Effector CD8-positive, alpha-beta T cell (primary cell): Measurements from ENCODE around the gene SPX.

Experiments used
- DNase-seq: peaks from one replicate; lab custom pipeline; 2025; lab: John Stamatoyannopoulos, UW

The SPX gene

DNA sequence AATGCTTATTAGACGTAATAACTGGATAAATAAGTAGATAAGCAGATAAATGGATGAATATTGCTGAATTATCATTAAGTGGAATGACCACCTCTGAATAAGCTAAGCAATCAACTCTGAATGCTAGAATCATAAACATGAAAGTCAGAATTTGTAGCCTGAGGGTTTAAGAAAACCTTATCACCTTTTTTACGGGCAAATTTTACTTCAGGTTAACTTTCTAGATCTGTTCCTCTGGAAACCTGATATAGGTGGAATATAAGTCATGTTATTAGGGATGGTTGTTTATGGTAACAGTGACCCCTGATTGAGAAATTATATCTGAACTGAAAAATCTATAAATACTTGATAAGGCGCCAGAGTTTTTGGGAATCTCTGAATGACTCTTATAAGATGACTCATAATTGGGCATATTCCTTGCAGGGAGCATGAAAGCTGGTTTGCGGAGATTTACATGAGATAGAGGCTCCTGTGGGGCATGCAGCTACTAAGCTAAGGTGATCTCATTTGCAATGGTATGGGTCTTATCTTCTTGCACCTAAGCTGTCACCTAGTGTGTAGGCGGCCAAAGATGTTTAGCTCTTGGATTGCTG is 12.1 kb downstream of the SPX start:
- DNase-seq, result no peak

DNA sequence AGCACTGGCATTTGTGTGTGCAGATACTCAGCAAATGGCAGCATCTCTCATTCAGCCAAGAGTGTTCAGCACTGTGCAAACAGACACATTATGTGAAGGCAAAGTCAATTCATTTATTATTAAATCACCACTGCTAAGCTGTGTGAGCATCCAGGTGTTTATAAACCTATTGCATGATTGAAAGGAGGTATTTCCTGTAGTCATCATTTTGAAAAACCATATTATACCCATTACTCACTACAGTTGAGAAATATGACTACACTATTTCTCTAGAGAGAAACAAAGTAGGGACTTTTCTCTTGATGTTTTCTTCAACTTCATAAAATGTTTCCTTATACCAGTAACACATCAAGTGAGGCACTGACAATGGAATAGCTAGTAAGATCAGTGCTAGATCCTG is 13.7 kb downstream of the SPX start:
- no peak for DNase-seq

DNA sequence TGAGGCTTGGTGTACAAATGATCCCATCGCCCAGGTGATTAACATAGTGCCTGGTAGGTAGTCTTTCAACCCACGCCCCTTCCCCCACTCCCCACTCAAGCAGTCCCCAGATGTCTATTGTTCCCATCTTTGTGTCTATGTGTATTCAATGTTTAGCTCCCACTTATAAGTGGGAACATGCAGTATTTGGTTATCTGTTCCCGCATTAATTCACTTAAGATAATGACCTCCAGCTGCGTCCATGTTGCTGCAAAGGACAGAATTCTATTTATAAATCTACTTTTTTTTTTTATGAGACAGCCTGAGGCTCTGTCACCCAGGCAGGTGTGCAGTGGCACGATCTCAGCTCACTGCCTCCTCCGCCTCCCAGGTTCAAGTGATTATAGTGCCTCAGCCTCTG is 15.7 kb downstream of the SPX start:
- DNase-seq, result no peak

DNA sequence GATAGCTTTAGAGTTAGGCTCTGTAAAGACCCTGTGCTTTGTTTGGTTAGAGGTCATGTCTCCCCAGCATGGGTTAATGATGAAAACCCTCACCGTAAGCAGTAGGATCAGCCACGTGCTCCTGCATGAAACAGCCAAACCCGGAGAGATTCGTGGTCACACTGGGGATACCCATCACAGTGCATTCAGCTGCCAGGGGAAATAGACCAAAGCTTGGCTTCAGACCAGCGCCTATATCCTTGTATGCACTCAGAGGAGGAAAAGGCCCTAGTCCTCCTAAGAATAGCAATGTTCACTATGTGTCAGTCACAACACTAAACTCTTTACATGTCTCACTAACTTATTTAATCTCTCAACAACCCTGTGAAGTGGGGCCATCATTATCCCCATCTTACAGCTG is 16.3 kb downstream of the SPX start:
- no peak for DNase-seq

DNA sequence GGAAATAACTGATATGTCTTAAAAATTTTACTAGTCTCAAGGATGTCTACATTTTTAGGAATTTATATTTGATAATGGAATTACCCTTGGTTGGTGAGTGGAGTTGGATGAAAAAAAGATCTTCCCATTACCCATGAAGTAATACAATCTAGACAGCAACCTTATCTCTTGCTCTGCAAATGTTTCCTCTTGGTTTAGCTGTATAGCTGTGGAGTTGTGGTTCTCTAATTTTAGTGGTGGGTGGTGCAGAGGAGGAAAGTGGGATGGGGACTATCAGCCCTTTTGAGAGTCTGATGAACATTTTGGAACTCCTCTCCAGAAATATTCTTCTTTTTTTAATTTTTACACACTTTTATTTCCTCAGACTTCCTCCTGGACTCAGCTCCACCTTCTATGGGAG is 17.1 kb downstream of the SPX start:
- no peak for DNase-seq

DNA sequence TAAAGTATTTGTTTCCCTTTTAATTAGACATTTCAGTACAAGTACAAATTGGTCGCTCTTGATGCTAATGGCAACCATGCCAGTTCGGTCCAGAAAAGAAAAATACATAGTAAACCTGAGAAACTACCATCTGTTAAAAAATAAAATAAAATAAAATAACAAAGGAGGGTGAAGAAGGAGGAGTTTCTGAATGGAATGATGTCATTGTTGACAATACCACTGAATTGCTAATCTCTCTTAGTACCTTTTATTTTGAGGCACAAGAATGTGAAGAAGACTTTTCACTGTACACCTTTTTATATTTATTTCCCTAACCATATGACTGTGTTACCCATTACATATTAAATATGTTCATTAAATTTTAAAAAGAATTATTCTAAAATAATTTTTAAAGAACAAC is 19.5 kb downstream of the SPX start:
- DNase-seq, result no peak

DNA sequence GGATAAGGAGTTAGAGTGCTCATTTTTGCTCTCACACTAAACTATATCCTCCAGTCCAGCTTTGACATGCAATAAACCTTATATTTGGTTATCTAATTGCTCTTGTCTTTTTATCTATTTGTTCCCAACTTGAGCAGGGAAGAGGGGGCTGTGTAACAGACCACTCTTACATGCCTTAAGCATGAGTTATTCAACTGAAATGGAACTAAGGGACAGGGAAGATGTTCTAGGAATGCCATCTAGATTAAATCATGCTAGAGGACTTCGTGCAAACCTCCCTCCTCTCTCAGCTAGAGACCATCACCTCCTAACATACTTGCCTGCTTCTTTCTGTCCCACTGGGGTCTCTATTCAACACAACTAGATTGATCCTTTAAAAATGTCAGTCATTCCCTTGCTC is 20.6 kb downstream of the SPX start:
- no peak for DNase-seq

DNA sequence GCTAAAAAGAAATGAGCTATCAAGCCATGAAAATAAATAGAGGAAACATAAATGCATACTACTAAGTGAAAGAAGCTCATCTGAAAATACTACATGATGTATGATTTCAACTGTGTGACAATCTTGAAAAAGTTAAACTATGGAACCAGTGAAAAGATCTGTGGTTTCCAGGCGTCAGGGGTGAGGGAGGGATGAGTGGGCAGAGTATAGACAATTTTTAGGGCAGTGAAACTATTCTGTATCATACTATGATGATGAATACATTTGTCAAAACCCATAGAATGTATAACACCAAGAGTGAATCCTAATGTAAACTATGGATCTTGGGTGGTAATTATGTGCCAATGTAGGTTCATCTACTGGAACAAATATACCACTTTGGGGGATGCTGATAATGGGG is 21.3 kb downstream of the SPX start:
- no peak for DNase-seq

DNA sequence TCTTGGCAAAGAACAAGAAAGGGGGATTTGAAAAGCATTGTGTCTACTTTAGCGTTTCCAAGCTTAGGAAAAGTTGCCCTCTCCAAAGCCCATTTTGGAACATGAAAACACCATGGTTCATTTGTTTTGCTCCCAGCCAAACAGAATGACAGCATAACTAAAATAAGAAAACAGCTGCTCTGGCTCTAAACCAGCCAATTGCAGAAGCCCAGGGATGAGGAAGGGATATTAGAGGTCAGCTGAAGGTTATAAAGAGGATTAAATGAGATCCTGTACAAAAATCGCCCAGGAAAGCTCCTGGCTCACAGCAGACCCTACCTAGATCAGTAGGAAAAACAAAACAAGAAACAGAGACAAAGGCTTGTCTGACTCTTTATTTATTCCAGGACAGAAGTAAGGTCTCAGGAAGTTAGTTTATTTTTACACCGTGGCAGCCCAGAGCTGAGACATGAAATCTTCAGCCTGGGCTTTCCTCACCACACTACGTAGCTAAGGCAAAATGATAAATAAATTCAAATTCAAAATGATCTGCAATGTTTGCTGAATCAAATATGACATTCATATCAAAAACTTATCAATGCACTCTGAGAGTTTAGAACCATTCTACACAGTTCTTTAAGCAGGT is 25.9 kb downstream of the SPX start:
- no peak for DNase-seq

DNA sequence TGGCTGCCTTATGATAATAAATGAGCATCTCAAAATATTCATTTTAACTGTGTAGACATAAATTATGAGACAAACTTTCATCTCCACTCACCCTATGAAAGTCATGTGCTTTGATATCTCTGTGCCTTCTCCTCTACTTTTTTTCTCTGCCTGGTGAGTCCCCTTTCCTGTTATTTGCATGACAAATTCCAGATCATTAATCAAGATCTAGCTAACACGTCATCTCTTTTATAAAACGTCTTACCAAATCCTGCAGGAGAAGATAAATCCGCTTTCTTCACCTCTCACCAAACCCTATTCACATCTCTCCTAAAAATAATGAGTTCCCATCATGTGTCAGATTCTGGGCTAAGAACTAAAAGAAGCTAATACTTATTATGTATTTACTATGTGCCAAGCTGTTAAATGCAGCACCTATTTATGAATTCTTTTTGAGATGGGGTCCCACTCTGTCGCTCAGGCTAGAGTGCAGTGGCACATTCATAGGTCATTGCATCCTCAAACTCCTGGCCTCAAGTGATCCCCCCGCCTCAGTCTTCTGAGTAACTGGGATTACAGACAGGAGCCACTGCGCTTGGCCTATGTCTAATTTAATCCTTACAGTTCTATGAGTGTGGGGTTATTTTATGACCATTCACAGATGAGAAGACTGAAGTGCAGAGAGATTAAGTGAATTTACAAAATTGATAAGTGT is 26.7 kb downstream of the SPX start:
- DNase-seq, result no peak

DNA sequence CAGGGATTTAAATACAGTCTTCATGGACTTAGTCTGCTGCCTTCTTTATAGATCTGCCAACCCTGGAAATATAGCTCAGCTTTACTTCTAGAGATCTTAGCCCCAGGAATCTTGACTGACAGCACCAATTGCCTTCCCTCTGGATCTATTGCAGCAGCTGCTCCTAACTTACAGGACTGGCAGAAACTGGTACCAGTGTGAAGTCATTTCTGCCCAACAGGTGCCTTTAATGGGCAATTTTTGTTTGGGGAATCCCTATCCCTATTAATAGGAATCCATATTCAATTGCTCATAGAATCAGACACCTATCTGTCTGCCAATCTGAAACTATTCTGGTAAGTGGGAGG is 27.2 kb downstream of the SPX start:
- no peak for DNase-seq

DNA sequence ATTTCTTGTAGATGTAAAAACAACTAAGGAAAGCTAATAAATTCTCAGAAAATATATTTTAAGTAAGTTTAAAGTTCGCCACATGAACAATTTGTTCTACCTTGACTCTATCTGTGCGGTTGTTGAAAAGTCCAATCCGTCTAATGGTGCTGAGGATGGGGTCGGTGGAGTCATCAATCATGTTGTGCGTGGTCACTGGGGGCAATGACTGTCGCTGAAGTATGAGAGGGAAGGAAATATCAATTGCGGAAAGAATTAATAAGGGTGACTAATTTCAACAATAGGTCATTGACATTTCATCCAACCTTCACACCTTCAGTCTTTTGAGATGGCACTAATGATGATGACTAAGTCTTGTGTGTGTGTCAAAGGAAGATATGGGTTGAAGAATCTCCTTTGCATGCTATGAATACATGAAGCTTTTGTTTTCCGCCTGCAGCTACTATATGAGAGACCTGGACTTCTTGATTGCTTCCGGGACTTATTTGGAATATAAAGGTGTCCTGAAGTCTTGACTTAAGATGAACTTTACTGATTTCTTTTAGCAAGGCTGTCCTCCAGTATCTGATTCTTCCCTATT is 32.1 kb downstream of the SPX start:
- DNase-seq, result no peak

DNA sequence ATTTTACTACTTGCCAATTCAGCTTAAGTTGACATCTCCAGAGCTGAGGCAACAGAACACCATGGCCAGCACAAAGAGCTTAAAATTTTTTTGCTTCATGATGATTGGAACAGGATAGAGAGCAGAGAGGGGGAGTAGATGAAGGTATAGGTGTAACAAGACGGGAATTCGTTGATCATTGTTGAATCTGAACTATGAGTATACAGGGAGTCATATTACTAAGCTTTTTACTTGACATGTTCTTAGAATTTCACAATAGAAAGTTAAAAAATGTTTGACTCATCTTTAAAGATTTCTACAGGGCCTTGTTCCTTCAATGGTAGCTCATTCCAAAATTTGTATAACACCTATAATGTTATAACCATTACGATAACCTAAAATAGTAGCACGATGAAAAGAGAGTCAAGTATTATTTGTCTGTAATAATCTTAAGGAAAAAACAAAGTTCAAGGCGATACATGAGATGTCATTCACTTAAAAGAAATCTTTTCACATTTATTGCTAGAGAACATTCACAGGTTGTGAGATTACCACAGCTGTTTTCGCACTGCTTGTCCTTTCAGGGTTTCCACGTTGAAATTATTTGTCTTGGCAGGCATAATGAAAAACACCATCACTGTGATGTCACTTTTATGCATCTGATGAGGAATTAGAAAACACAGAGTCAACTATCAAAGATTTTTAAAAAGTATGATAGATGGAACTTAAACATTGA is 33.9 kb downstream of the SPX start:
- DNase-seq, result no peak

DNA sequence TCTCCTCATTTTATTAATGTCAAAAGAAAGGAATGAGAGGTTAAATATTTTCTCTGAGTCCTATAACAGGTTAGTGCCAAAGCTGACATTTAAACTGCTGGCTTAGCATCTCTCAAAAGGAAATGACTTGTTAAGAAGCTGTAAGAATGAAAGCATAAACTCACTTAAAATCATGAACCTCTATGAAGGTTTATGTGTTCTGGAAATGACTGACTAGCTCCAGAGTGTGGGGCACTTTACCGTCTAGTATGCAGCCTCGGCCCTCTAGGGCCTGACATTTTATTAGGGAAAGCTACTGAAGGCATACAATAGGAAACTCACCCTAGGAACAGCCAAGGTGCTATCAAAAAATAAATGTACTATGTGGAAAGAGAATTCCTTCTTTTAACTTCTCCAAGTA is 35.1 kb downstream of the SPX start:
- DNase-seq, result no peak

DNA sequence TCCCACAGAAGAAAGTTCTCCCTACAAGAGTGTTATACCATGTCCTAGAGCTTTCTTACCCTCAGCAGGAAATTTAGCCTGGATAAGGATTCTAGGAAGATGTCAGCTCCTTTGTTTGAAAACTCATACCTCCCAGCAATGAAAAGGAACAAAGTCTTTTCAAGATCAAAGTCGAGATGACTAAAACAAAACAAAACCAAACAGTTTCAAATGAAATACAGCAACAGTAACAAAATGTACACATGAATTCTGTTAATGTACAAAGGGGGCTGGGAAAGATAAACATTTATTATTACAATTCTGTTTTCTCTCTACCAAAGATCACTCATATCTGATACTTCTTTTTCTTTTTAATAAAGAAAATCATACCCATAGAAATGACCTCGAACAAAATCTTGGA is 36.8 kb downstream of the SPX start:
- no peak for DNase-seq

DNA sequence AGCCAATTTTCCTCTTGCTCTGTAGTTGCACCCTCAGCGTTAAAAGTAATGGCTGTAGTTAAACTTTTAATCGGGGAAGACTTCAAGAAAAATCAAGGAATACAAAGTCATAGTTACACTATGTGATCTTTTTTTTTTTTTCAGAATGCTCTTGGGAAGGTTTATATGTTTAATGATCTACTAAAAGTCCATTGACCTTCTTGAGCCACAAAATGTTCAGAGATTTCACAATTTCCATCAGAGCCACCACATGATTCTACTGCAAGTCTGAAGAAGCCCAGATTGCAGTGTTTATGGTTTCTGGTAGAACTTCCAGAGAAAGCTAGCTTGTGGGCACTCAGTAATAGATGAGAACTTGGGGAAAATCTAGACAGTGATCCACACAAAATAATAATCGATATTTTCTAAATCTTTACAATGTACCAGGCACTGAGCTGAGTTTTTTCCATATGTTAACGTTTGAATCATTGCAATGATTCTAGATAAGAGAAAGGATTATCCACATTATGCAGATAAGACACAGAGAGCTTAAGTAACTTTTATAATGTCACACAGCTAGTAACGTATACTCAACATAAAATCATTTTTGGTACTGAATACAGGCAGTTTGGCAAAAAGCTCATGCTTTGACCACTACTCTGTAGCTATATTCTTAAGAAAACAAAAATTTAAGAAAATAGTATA is 40.3 kb downstream of the SPX start:
- no peak for DNase-seq

DNA sequence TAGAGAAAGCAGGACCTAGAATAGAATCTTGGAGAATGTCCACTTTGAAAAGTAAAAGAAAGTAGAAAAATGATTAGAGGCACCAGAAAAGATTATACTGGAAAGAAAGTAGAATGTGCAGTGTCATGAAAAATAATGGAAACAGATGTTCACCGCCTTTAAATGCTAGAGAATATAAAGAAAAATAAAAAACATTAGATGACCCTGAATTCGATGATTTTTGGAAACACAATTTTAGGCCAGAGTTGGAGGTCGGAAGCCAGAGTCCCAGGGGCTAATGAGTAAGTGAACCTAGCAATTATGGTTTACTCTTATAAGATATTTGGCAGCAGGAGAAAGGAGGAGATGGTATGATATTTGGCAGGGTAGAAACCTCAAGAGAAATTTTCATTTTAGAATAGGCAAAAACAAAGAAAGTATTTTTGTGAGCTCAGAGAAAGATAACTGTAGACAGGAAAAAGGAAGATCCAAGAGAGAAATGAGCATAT is 40.9 kb downstream of the SPX start:
- DNase-seq, result no peak

DNA sequence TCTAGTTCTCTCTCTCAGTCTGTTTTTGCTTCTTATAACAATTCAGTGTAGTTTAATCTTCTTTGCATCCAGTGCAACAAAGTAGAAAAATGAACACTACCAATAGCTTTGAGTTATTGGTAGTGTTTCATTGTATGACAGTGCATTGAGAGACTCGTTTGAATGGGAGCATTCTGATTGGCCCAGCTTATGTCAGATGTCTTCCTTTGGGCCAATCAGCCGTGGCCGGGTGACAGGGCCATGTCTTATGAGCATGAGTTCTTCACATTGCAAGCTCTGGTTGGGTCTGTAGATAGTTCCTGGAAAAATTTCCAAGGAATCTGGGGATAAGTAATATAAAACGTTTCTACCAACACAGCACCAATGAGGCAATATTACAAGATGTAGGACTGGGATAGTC is 42.0 kb downstream of the SPX start:
- DNase-seq, result no peak

DNA sequence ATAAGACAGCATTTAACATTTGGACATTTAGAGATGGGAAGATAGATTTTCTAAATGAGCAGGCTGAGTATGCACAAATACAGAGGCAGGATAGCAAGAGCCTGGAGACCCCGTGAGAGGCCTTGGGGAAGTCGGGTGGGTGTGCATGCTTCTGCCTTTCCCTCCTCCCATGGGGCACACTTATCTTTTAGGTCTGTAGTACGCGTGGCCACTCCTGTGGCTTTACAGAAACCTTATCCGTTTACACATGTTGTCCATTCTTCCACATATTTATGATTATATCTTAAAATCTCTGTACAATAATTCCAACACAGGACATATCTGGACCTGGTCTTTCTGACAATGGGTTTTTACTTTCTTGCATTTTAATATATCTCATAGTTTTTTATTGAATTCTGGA is 45.0 kb downstream of the SPX start:
- DNase-seq, result no peak

DNA sequence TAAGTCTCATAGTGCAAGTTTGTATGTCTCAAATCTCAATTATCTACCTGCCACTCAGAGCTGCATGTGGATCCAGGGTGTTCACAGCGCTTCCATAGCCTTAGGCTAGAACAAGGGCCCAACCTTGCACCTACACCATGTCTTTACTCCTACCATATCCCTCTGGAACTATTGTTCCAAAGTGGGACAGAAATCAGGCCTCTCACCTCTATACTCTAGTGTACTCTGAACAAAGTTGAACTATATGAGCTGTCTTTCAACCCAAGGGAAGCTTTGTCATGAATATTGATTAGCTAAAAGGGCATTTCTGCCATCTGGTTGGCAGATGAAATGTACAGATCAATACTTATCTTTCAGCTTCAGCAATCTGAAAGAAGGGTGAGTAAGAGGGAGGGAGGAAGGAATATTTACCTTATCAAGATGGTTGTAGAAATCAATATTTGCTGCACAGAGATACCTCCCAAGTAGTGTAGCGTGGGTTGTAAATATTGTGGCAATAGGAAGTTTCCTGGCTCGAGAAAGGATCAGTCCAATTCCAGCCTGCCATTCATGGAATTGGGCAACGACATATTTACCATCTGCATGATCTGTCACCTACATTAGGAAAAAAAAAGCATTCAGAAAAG is 47.8 kb downstream of the SPX start:
- no peak for DNase-seq

DNA sequence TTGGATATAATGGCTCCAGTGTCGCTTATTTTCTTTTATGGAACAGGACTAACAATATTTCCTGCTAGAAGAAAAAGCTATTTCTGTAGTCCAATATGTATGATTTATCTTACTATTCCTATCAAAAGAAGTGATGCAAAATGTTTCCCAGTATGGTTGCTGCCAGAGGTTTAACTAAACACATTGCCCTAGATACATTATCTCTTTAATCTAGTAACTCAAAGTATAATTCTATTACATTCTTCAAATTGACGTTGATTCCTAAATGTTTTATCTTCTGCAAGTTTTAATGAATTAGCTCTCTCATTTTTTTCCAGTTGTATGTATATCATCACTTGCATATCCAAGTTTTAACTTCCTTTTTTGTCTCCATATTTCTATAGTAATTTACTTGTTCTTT is 50.3 kb downstream of the SPX start:
- DNase-seq, result no peak

DNA sequence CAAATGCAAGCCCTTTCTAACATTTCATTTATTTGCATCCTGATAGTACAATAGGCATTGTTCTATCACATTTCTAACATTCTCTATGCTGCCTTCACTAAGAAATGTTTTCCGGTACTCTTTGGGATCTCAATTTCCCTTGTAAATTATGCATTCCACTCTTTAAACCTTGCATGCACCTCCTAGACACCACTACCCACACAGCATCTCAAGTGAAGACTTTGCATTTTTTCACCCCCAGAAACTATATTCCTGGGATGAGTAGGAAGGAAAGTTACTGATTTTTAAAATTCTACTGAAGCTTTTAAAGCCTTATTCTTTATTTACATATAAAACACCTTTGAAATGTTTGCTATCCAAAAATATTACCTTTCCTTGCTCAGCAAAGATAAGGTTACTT is 51.4 kb downstream of the SPX start:
- no peak for DNase-seq
